HG03575 (cell line): ENCODE results near the gene SURF6.
"Not testable (repeated sequence)": the region's sequence is repeated elsewhere in the genome, so short reads cannot be mapped to it uniquely, and the experiment has no call there.

Source experiments
- ATAC-seq: cut with Tn5 transposase; IDR thresholded peaks from one replicate; pipeline ENCODE4 v1.9.1; 2021; ENCODE audit not compliant: unreplicated experiment, insufficient number of reproducible peaks, low FRiP score; ENCODE audit errors: extremely low read depth

SURF6 gene

DNA sequence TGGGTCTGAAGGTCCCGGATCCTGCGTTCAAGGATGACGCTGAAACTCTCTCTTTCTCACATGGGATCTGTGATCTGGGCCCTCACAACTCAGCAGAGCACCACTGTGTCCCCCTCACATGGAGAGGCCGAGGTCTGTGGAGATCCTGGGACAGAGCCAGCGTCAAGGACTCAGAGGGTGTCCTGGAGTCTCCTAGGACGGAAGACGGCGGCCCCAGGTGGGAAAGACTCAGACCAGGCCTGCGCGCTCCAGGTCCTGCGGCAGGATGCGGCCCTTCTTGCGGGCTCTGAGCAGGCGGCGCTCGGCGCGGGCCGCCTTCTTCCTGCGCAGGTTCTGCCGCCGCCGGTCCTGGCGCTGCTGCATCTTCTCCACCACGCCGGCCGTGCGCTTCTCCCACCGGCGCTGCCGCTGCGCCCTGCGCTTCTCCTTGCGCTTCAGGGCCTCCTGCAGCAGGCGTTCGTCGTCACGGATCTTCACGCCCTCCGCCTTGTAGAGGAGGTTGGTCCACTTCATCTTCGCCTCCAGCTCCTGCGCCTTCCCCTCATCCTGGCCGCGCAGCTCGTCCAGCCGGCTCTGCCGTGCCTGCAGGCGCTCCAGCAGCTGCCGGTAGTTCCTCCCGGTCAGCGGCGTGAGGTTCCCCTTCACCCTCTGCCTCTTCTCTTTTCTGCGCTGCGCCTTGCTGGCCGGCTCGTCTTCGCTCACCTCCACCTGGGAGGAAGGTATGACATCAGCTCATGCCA lies 4.2 kb downstream of the SURF6 start:
- no peak for ATAC-seq

DNA sequence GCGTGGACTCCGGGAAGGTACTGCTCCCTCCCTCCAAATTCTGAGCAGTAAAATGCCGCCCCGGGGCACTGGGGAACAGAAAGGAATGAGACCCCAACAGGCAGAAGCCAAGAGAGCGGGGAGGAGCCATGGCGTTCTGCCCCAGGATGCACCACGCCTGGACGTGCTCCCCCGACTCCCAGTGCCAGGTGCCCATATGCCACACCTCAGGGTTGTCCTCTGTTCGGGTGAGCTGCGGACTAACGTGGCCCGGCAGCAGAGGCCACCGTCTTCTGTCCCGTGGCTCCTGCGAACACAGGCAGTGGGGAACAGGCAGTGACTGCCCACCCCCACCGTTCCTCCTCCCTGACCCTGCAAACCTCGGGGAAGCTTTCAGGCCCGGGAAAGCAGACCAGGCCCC lies 4.8 kb downstream of the SURF6 start:
- ATAC-seq = no peak

DNA sequence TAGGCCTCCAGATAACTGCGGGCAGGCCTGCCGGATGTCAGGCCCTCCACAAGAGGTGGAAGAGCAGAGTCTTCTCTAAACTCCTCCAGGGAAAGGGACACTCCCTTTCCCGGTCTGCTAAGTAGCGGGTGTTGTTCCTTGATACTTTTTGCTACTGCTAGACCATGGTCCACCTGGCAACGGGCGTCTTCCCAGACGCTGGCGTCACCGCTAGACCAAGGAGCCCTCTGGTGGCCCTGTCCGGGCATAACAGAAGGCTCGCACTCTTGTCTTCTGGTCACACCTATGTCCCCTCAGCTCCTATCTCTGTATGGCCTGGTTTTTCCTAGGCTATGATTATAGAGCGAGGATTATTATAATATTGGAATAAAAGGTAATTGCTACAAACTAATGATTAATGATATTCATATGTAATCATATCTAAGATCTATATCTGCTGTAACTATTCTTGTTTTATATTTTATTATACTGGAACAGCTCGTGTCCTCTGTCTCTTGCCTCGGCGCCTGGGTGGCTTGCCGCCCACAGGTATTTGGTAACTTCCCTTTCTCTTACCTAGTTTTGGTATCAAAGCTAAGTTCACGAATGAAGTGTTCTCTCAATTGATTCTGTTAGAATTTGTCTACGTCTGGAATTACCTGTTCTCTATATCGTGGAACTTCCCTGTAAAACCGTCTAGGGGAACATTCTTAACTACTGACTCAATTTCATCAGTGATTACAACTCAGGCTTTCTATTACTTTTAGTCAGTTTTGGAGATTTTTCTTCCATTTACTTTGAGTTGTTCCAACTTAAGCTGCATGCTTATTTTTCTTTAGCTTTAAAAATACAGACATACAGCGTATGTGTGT lies 6.5 kb downstream of the SURF6 start:
- not testable (repeated sequence) for ATAC-seq

DNA sequence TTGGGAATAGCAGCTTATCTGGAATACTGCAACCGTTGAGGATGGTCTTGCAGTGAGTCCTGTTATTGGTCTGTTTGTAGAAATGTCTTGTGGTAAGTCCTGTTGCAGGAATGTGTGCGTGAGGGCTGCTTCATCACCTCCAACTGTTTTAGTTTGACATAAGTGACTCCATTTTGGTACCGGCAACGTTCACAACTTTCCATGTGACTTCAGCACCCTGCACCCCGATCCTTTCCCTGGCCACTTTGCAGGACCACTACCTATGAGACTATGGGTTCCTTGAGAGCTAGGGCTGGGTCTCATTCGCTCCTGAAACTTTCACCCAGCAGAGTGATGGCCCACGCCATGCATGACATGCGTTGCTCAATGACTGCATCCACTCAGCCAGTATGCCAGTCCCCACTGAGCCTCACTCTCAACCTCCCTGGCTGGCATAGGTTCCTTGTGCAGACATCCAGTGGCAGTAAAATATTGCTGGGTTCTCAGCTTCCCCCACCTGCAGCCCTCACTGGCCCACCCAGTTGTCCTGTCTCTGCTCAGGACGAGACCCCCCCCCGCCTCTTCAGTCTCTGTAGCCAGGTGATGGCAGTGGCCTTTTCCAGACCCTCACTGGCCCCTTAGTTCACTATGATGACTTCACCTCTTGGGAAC lies 8.0 kb downstream of the SURF6 start:
- no peak for ATAC-seq

DNA sequence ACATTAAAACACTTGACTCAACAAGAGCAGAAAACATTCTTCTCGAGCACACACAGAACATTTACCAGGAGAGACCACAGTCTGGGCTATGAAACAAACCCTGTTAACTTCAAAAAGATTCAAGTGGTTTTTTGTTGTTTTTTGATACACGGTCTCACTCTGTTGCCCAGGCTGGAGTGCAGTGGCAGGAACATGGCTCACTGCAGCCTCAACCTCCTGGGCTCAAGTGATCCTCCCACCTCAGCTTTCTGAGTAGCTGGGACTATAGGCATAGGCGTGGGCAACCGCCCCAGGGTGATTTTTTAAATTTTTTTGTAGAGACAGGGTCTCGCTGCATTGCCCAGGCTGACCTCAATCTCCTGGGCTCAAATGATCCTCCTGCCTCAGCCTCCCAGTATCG lies 9.0 kb downstream of the SURF6 start:
- not testable (repeated sequence) for ATAC-seq

DNA sequence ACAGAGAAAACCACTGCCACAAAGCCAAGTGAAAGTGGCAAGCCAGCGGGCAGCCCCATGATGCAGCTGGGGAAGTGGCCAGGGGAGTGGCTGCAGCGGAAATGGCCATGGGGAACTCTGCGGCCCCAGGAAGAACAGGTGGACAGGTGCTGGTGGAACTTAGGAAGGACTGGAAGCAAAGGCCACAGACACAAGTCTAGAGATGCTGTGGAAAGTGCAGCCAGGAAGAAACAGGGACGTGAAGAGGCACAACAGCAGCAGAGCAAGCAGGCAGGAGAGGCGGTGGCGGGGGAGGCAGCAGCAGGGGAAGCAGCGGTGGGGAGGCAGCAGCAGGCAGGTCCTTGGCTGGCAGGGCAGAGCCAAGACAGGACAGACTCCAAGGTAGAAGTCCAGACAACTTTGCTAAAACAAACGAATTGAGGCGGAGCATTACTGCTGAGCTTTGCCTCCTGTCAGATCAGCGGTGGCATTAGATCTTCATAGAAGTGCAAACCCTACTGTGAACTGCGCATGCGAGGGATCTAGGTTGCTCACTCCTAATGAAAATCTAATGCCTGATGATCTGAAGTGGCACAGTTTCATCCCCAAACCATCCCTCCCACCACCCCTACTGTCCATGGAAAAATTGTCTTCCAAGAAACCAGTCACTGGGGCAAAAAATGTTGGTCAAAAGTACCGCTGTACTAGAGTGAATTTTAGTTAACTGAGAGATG lies 11.8 kb downstream of the SURF6 start:
- no peak for ATAC-seq

DNA sequence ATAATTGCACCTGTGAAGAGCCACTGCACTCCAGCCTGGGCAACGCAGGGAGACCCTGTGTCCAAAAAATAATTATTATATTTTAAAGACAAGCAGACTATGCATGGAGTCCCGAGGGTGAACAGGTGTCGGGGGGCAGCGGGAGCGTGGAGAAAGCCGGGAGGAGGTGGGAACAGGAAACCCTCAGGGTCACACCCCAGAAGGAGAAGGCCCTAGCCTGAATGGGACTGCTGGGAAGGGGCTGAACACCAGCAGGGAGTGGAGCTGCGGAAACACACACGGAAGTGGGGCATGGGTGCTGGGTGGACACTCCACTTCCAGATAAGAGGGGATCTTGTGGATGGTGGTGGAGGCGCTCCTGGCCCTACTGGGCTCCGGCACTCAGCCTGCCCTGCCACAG lies 12.8 kb downstream of the SURF6 start:
- ATAC-seq = no peak

DNA sequence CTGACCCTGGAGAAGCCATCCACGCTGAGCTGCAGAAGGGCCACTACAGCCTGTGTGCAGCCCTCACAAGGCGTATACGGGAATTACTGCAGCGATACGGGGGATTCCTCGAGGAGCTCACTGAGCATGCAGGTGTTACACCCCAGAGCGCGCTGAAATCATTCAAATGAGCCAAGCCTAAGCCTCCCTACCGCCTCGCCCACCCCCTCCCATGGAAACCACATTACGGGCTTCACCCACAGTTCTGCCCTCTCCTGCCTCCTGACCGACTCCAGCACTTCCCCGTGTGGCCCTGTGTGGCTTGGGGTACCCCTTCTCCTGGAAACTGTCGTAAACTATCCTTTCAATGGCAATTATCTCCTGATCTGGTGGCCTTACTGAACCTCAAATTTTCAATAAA lies 13.3 kb downstream of the SURF6 start:
- ATAC-seq = no peak

DNA sequence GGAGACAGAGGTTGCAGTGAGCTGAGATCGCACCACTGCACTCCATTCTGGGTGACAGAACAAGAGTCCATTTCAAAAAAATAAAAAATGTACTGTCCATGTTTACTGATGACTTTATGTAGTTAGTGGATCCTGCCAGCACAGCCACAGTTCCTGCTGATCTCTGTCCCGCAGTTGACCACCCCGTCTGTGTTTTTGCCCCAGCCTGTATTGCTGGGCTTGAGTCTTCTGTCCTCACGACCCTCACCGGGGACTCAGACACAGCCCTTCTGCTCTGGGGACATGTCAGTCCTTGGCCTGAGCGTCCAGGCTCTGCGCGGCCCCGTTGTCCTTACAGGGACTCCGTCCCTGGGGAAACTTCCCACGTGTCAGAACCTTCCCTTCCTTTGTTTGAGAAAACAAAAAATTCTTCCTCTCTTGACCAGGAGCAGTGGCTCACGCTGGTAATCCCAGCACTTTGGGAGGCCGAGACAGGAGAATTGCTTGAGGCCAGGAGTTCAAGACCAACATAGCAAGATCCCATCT lies 14.5 kb downstream of the SURF6 start:
- ATAC-seq = no peak

DNA sequence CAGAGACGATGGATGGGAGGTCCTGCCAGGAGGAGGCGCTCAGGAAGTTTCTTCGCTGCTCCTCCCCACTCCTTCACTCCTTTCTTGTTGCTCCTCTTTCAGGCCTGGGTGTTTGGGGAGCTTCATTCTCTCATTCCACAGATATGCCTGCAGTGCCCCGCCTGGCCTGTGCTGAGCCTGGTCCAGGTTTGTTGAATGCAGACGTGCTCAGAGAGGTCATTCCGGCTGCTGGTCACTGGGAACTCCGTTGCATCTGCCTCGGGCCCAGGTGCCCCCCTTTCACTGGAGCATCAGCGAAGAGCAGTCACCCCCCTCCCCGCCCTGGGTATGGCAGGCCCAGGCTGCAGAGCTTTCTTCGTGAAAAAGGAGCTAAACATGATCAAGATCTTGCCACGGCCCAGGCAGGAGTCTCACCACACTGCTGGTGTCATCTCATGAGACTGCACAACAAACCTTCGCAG lies 15.5 kb downstream of the SURF6 start:
- ATAC-seq = no peak

DNA sequence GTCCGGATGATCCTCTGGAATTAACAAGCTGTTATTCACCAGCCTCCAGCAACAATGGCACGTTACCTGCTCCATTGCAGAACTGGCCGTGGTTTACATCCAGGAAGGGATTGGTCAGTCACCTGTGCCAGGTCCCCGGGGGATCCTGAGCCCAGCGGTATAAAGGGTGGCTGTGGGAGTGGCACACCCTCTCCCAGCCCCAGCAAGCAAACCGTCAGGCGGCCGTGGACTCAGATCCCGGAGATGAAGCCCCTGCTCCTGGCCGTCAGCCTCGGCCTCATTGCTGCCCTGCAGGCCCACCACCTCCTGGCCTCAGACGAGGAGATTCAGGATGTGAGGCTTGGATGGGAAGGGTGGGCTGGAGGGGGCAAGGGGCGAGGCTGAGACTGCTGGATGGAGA lies 18.4 kb downstream of the SURF6 start:
- not testable (repeated sequence) for ATAC-seq

DNA sequence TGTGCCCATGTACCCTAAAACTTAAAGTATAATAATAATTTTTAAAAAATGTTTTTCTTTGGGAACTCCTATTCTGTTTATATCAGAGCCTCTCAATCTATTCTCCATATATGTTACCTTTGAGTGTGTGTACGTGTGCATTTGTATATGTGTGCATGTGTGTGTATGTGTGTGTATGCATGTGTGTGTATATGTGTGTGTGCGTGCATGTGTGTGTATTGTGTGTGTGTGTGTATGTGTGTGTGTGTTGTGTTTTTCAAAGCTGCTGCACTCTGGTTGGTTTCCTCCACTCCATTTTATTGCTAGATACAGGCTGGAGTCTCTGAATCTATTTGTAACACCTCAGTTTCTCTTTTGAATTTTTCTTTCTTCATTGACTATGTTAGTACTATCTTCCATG lies 20.0 kb downstream of the SURF6 start:
- no peak for ATAC-seq

DNA sequence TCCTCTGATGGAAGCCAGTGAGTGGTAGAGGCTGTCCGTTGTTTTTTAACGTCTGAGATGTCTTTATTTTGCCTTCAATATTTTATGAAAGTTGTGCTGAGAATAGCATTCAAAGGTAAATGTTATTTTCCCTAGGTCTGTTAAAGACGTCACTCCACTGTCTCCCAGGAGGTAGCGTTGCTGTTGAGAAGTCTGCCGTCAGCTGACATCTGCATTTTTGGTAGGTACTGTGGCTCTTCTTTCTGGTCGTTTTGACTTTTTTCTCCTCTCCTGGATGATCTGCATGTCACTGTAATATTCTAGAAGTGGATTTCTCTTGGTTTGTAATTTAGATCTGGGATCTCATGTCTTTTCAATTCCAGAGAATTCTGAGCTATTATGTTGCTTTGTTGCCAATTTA lies 26.4 kb downstream of the SURF6 start:
- no peak for ATAC-seq

DNA sequence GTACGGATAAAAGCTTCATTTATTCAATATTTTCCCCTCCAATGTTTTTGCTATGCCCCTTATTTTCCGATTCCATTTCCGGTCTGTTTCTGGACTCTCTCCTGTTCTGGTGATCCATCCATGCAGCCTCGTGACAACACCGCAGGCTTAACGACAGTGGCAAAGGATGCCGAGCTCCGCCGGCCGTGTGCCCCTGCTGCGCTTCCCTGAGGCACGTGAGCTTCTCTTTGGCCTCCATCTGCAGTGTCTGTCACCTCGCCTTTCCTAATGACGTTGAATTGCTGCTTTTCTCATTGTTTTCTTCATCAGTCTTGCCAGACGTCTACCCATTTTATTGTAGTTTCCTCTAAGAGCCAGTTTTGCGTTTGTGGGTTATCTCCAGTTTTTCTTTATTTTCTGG lies 28.7 kb downstream of the SURF6 start:
- no peak for ATAC-seq

DNA sequence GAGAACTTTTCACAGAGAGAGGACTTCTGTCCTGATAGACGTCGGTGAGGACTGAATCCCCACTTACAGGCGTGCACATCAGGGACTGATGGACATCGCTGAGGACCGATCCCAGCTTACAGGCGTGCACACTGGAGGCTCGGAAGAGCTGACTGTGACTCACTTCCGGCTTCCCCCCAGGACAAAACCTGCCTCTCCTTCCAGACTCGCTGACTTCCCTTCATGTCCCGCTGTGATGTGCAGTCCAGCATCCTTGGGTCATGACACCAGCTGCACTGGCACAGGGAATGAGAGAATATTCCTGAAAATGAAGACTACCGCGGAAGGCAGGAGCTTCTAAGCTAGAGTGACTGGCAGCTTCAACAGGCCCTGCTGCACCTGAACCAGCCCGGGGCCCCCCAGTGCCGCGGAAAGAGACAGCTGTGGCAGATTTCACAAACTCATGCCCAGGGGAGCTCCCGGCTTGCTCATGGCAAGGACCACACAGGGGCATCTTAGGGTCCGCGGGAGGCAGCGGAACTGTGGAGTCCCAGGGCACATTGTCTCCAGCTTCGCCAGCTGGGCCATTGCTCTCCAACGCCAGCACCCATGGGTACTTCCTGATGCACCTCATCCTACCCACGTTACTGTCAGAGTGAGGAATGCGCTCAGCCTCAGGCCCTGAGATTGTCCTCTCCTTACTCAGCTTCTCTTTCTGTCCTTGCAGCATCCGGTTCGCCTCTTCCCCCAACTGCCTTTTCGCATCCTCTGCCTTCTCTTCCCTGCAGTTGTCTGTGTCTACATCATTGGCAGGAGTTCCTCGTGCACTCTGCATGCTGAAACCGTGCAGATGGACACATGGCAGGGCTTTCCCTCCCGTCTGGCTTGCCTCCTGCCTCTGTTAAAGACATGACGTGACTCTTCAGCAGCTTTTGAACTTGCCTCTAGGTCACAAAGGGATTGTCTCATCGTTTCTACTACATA lies 29.5 kb downstream of the SURF6 start:
- ATAC-seq = no peak

DNA sequence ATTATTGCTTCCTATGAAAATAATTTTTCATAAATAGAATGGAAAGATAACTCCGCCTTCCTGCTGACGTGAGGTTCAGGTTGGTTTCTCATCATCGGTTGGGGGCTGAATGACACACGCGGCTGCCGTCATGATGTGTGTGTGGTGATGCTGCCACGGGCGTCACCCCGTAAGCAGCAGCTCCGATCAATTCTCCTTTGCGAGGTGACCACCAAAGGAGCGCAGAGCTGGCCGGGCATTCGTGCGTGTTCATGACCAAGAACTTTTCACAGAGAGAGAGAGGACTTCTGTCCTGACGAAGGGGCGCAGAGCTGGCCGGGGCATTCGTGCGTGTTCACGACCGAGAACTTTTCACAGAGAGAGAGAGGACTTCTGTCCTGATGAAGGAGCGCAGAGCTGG lies 30.3 kb downstream of the SURF6 start:
- ATAC-seq = no peak

DNA sequence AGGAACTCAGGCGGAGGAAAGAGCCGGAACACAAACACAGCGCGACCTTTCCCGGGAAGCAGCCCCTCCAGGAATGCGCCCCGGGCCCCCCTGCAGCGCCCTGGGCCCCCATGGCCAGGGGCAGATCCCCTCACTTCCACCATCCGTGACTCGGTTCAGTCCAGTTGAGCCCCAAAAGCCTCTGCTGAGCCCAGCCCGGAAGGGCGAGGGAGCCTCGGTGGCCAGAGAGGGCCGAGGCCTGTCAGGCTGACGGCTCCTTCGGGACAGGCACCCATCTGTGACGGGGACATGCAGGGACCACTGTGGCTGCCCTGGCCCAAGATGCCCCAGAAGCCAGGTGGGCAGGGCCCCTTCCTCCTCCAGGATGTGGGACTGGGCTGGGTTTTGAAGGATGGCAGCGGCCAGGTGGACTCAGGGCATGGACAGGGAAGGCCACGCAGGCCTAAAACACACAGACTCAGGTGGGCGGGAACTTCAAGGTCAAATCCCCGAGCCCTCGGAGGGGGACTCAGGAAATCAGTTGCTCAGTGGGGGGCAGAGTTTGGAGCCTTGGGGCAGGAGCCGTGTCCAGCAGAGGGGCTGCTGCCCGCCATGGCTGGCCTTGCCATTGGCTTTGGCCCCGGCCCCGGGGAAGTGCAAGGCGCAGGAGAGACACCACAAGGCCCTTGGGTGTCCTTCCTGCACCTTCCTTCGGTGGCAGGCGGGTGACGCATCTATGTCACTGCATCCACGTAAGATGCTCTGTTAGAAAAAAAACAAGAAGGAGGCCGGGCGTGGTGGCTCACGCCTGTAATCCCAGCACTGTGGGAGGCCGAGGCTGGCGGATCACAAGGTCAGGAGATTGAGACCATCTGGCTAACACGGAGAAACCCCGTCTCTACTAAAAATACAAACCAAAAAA lies 31.3 kb downstream of the SURF6 start:
- ATAC-seq = no peak
